Thoracic aorta (tissue), 2 donors: ENCODE results near the gene RAB11B. TPM values are rescaled to one million over a fixed set of nuclear protein-coding genes. Genes with fewer than 3 reads are reported as not detected.
A peak's percentile ranks its signal among the peaks of the same experiment; 100 is the strongest.

ENCODE experiments used
- ATAC-seq: fragments of 150-250 bp; one replicate; pipeline ENCODE4 v1.8.0; 2017; ENCODE audit warnings: low read depth; ENCODE audit not compliant: insufficient number of reproducible peaks, low FRiP score
- DNase-seq: peaks from one replicate; pipeline ENCODE4 v3.0.0-alpha.2; 2020; ENCODE audit warnings: low spot score
- H3K27ac ChIP-seq, 2 donors: fragments of 200-600 bp; sonication (generic); 1 replicate in 1 of 2; 2 replicates in 1 of 2; pipeline ENCODE4 v1.5.1; 2016; ENCODE audit warnings: mild to moderate bottlenecking in 2 of 2, moderate library complexity in 2 of 2
- H3K27me3 ChIP-seq: fragments of 200-600 bp; sonication (generic); replicated peaks from 2 replicates; pipeline ENCODE4 v1.6.0; 2016; ENCODE audit warnings: mild to moderate bottlenecking; ENCODE audit not compliant: insufficient read depth
- H3K36me3 ChIP-seq: fragments of 200-600 bp; sonication (generic); one replicate; pipeline ENCODE4 v1.5.1; 2016
- H3K4me1 ChIP-seq, 2 donors: fragments of 200-600 bp; sonication (generic); 1 replicate in 1 of 2; 2 replicates in 1 of 2; pipeline versions ENCODE4 v1.5.1 to v1.6.0; 2016; ENCODE audit warnings: low read depth in 2 of 2, mild to moderate bottlenecking in 1 of 2; ENCODE audit not compliant: control insufficient read depth in 1 of 2
- H3K4me3 ChIP-seq: fragments of 200-600 bp; sonication (generic); 2 replicates; pipeline ENCODE4 v1.5.1; 2016; ENCODE audit warnings: mild to moderate bottlenecking
- H3K9me3 ChIP-seq: fragments of 200-600 bp; sonication (generic); 2 replicates; pipeline ENCODE4 v1.5.1; 2016
- CTCF ChIP-seq: fragments of 200-600 bp; sonication (generic); IDR thresholded peaks from one replicate; pipeline ENCODE4 v1.5.1; 2019; ENCODE audit warnings: antibody characterized with exemption
- total RNA-seq, 2 donors: library from RNA; depleted of rRNA; stranded (reverse); fragments of >200 nt; gene quantifications; one replicate each; pipeline versions ENCODE4 v1.1.0 to v1.2.3, GENCODE V29; 2016

The RAB11B gene
- total RNA-seq, 2 donors from 2014 or later, result 53.4 to 69.3 TPM

- Histone ChIP-seq H3K9me3 (no peaks in the 10 kb centered on the region), H3K36me3 (no peaks in the 10 kb centered on the region), H3K4me1 (peaks cover 0 to 10% of the 10 kb centered on the region in 2 donors), H3K4me3 (peak within 1 kb of the TSS; percentile 79), H3K27me3 (no peaks in the 10 kb centered on the region), H3K27ac (peak within 1 kb of the TSS in 1 of 2 donors; percentile 54)
- peak; percentile 77 for TF ChIP-seq CTCF
- peak; percentile 95 for ATAC-seq
- peak; percentile 80 for DNase-seq
Observed at GRCh38 chr19:8412783-8413628, 22.8 kb downstream of the RAB11B start, which contains the start of gene MARCHF2. Gene MARCHF2 (plus strand): TSS chr19:8413305. CDS start chr19:8421841, 8,536 bp downstream.

- Histone ChIP-seq H3K27me3 (no peaks in the 10 kb centered on the region), H3K4me3 (peak overlapping the region; percentile 79), H3K36me3 (peaks cover under 1% of the 10 kb centered on the region), H3K4me1 (peaks cover 0 to 10% of the 10 kb centered on the region in 2 donors), H3K27ac (peak overlapping the region in 1 of 2 donors; percentile 54), H3K9me3 (no peaks in the 10 kb centered on the region)
- no peak for TF ChIP-seq CTCF
- DNase-seq, result no peak
- no peak for ATAC-seq
Observed at GRCh38 chr19:8413629-8413995, 23.5 kb downstream of the RAB11B start.

GRCh38 chr19:8416796-8417195 is 26.6 kb downstream of the RAB11B start:
- no peak overlapping the region for H3K27ac ChIP-seq
- TF ChIP-seq CTCF, result no peak
- no peak for ATAC-seq

GRCh38 chr19:8421484-8422461 is 31.6 kb downstream of the RAB11B start:
- DNase-seq, result no peak
- Histone ChIP-seq H3K36me3 (peaks cover 7% of the 10 kb centered on the region), H3K9me3 (no peaks in the 10 kb centered on the region), H3K4me3 (no peak overlapping the region), H3K27ac (no peak overlapping the region), H3K4me1 (peaks cover 13 to 18% of the 10 kb centered on the region in 2 donors), H3K27me3 (no peaks in the 10 kb centered on the region)
- no peak for TF ChIP-seq CTCF
- no peak for ATAC-seq

More at GRCh38 chr19:8416796-8417195, 26.6 kb downstream of the RAB11B start:
- no peaks in the 10 kb centered on the region for H3K9me3 ChIP-seq
- peaks cover 7% of the 10 kb centered on the region for H3K36me3 ChIP-seq
- no peak overlapping the region for H3K4me3 ChIP-seq
- H3K4me1 ChIP-seq, result peaks cover 0 to 10% of the 10 kb centered on the region in 2 donors
- no peak for DNase-seq
- H3K27me3 ChIP-seq, result no peaks in the 10 kb centered on the region
